ENCODE measurements around the gene ARHGAP35. TPM values are rescaled to one million over a fixed set of nuclear protein-coding genes. Genes with fewer than 3 reads are reported as not detected.

The ARHGAP35 gene
- total RNA-seq, 1 donor from 2014 or later, result 63.8 TPM

DNA sequence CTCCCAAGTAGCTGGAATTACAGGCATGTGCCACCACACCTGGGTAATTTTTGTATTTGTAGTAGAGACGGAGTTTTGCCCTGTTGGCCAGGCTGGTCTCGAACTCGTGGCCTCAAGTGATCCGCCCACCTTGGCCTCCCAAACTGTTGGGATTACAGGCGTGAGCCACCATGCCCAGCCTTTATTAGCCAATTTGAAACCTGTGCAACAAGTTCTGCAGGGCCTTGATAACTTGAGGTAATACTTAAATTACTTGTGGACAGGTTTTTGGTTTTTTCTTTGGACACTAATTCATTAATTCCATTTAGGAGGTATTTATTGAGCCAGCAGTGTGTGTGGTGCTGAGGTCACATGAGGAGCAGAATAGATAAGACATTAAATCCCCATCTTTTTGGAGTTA lies 39.5 kb downstream of the ARHGAP35 start:
- intact Hi-C loops (cut with DNase I), result no loop called here
- Histone ChIP-seq H3K4me1 (peaks cover 31% of the 10 kb centered on the region), H3K4me3 (no peak overlapping the region), H3K36me3 (no peaks in the 10 kb centered on the region), H3K27ac (no peak overlapping the region), H3K27me3 (no peaks in the 10 kb centered on the region), H3K9me3 (no peaks in the 10 kb centered on the region)
- TF ChIP-seq, protein P1, sequence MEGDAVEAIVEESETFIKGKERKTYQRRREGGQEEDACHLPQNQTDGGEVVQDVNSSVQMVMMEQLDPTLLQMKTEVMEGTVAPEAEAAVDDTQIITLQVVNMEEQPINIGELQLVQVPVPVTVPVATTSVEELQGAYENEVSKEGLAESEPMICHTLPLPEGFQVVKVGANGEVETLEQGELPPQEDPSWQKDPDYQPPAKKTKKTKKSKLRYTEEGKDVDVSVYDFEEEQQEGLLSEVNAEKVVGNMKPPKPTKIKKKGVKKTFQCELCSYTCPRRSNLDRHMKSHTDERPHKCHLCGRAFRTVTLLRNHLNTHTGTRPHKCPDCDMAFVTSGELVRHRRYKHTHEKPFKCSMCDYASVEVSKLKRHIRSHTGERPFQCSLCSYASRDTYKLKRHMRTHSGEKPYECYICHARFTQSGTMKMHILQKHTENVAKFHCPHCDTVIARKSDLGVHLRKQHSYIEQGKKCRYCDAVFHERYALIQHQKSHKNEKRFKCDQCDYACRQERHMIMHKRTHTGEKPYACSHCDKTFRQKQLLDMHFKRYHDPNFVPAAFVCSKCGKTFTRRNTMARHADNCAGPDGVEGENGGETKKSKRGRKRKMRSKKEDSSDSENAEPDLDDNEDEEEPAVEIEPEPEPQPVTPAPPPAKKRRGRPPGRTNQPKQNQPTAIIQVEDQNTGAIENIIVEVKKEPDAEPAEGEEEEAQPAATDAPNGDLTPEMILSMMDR (IDR thresholded peaks at IDR 0.05), result no peak
- DNase-seq (no peak), ATAC-seq (no peak)

- no peaks in the 10 kb centered on the region for H3K27me3 ChIP-seq
- H3K9me3 ChIP-seq, result no peaks in the 10 kb centered on the region
- intact Hi-C loops (cut with DNase I), result no loop called here
- peaks cover 41% of the 10 kb centered on the region for H3K4me1 ChIP-seq
- TF ChIP-seq, protein P1 (IDR thresholded peaks at IDR 0.05), result no peak
- no peak overlapping the region for H3K27ac ChIP-seq
- no peaks in the 10 kb centered on the region for H3K36me3 ChIP-seq
- no peak for DNase-seq
- H3K4me3 ChIP-seq, result no peak overlapping the region
- peak; percentile 41 for ATAC-seq
These were observed 41.1 kb downstream of the ARHGAP35 start for GRCh38 chr19:46901701-46902401.

DNA sequence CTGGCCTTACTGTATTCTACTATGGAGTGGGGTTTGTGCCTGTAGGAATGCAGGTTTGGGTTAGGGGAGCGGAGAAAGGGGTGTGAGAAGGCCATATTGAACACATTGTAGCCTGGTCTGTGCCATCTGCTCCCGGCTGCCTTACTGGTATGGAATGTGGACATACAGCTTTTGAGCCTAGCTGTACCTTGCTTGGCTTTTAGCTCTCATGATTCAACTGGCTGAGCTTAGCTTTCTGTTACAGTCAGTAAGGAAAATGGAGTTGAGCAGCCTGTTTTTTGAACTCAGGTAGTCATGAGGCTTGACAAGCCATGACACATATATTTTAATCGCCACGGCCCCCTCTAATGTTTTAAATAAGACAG lies 41.6 kb downstream of the ARHGAP35 start:
- DNase-seq (no peak), ATAC-seq (peak; percentile 78)
- no peak overlapping the region for H3K27ac ChIP-seq
- peaks cover 41% of the 10 kb centered on the region for H3K4me1 ChIP-seq
- H3K9me3 ChIP-seq, result no peaks in the 10 kb centered on the region
- no peak overlapping the region for H3K4me3 ChIP-seq
- H3K27me3 ChIP-seq, result no peaks in the 10 kb centered on the region
- H3K36me3 ChIP-seq, result no peaks in the 10 kb centered on the region
- TF ChIP-seq, protein P1 (IDR thresholded peaks at IDR 0.05), result no peak
- intact Hi-C loops (cut with DNase I), result no loop called here

- H3K27me3 ChIP-seq, result no peaks in the 10 kb centered on the region
- H3K36me3 ChIP-seq, result no peaks in the 10 kb centered on the region
- H3K9me3 ChIP-seq, result no peaks in the 10 kb centered on the region
- ATAC-seq (no peak), DNase-seq (no peak)
- peak overlapping the region; percentile 31 for H3K27ac ChIP-seq
- H3K4me3 ChIP-seq, result no peak overlapping the region
- TF ChIP-seq, protein P1 (IDR thresholded peaks at IDR 0.05), result no peak
- intact Hi-C loops (cut with DNase I), result no loop called here
- peaks cover 45% of the 10 kb centered on the region for H3K4me1 ChIP-seq
These were observed 42.7 kb downstream of the ARHGAP35 start for GRCh38 chr19:46903458-46903857.

DNA sequence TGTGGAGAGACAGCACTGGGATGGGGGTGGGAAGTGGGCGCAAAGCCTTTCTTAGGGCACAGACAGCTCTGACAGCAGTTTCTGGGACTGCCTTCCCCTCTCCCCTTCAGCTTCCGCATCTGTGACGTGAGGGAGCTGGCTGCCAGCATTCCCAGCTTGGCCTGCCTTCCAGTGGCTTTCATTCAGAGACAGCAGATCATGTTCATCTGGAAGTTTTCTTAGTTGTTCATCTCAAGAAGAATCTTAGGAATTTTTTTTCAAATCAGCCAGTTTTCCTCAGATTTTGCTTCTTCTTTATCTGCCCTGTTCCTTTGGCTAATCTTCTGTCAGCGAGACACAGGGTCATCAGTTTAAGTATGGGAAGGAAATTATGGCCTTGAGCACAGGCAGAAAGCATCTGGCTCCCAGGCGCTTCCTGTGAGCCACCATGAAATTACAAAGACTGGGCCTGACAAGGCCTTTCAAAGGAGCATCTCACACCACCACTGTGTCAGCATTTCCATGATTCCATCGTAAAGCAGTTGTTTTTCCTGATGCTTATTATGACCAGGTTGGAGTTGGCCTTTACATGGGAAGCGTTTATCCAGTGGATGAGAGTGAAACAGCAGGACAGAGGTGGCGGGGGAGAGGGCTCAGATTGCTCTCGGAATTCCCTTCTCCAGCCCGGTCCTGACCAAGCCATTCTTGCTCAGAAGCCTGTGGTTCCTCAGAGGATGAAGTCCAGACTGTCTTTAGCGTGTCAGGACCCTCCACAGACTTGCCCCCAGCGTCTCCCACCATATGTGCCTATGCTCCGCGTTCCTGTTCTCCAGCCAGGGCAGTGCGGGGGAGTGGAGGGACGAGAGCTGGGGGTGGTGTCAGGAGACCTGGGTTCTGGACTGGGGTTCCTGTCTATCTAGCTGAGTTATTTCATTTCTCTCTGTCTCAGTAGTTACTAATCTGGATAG lies 43.6 kb downstream of the ARHGAP35 start:
- TF ChIP-seq, protein P1 (IDR thresholded peaks at IDR 0.05), result no peak
- H3K4me1 ChIP-seq, result peaks cover 41% of the 10 kb centered on the region
- H3K36me3 ChIP-seq, result no peaks in the 10 kb centered on the region
- ATAC-seq, result peak; percentile 25
- no peaks in the 10 kb centered on the region for H3K9me3 ChIP-seq
- H3K4me3 ChIP-seq, result no peak overlapping the region
- peak overlapping the region; percentile 39 for H3K27ac ChIP-seq
- DNase-seq, result no peak
- H3K27me3 ChIP-seq, result no peaks in the 10 kb centered on the region
- intact Hi-C loops (cut with DNase I), result no loop called here

All from upper lobe of right lung (tissue), 1 donor.